Activated T-cell treated with anti-CD3 and anti-CD28 coated beads for 1 hour (primary cell): ENCODE data around the gene PRR3.
"Not testable (repeated sequence)": the region's sequence is repeated elsewhere in the genome, so short reads cannot be mapped to it uniquely, and the experiment has no call there.

ENCODE experiments used
- DNase-seq: peaks from one replicate; pipeline ENCODE4 v3.0.0-alpha.2; 2020; ENCODE audit warnings: low read depth

Gene PRR3

DNA sequence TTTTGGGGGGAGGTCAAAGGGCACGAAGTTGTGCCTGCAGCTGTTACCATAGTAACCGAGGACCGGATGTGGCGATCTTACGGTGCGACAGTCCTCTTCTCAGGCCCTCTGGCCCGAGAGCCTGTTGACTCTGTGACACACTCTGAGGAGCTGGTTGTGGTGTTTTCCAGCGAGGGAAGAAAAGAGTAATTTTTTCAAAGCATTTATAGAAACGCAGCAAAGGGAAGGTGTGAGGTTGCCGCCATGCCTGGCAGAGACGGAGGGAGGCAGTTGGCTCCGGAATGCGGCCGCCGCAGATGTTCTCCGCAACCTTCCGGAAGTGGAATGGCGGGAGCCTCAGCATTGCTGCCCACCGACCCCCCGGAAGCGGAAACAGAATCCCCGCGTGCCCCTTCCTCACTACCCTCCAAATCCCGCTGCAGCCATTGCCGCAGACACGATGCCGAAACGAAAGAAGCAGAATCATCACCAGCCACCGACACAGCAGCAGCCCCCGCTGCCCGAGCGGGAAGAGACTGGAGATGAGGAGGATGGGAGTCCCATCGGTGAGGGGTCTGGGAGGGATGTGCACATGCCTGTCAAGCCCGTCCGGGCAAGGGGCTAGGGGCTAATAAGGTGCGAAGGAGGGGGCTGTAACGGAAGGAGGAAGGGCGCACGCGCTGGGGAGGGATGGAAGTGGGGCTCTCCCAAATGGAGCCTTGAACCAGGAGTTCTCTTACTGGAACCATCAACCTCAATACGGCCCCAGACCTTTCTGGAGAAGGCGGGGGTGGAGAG, at the start of gene PRR3:
PRR3 (plus strand) TSS at position 390 of the 777 bp plus-strand sequence; CDS start at position 440, 50 bp downstream.
- DNase-seq: peak; percentile 71

DNA sequence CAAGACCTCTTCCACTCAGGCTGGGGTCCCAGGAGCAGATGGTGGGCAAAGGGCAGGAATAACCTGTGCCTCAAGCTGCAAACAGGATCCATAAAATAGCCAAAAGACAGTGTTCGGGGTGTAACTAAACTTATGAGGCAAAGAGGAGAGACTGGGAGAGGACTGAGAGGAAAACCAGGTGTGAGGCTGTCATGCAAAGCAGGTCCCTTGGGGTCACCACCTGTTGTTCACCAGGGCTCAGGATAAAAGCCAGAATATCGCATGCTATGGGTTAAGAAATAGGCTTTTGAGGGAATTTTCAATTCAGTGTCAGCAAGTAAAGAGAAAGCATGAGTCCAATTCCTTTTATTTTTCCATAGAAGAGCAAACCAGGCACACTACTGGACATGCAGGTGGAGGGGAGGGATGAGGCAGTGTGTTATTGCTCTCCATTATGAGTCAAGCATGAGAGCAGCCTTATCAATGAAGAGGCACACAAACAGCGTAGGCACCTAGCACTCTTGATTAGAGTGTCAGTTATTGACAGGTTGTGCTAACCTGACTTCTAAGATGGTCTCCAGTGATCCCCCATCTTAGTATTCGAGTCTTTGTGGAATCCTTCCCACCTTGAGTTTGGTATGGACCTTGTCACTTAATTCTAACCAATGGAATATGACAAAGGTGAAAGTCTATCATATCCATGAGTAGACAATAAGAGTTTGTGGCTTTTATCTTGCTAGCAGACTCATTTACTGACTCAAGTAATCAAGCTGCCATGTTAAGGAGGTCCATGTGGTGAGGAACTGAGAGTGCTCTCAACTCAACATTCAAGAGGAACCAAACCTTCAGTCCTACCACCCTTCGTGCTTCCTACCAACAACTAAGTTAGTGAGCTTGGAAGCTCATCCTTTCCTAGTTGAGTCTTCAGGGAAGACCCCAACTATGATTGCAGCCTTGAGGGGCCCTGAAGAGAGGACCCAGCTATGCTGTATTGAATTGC, 49.0 kb upstream of the PRR3 start:
- DNase-seq: no peak

GRCh38 chr6:30508890-30509736, 48.0 kb upstream of the PRR3 start:
- no peak for DNase-seq

DNA sequence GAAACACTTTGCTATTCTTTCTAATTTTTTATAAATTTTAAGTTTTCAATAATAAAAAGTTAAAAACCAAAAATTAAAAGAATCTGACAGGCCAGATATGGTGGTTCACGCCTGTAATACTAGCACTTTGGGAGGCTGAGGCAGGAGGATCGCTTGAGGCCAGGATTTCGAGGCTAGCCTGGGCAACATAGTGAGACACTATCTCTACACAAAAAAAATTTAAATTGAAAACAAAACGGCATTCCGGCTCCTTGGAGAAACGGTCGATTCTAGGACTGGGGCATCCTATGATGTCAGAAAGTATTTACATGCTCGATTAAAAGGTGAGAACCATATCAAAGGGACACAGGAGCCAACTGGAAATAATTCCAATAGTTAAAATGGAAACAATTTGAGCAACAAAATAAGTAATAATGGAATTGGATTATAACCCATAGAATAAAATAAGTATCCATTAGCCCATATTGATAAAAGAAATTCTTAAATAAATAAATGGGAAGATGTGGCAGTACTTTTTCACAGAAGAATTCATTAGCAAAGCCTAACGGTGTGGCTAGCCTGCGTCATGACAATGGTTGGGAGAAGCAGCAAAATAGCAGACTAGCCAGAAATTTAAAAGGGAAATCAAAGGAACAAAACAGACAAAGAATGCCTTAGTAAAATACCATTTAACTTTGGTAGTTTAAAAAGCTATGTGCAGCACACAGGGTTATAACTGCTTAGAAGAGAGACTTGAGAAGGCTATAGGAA, 46.5 kb upstream of the PRR3 start:
- no peak for DNase-seq

DNA sequence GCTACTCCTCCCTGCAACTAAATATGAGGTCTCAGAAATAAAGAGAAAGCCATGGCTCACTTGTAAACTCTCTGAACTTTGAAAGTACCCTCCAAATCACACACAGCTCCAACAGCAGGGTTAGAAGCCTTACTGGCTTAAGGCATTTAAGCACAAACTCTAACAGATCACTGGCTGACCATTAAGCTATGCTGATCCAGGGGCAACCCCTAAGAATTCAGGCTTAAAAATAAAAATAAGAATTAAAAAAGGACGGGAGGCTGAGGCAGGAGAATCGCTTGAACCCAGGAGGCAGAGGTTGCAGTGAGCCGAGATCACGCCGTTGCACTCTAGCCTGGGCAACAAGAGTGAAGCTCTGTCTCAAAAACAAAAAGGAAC, 45.9 kb upstream of the PRR3 start:
- no peak for DNase-seq

GRCh38 chr6:30513451-30513850, 43.6 kb upstream of the PRR3 start:
- DNase-seq: no peak

- no peak for DNase-seq
Observed at GRCh38 chr6:30515106-30515505, 42.0 kb upstream of the PRR3 start.

GRCh38 chr6:30515944-30516753, 40.9 kb upstream of the PRR3 start:
- peak; percentile 76 for DNase-seq

DNA sequence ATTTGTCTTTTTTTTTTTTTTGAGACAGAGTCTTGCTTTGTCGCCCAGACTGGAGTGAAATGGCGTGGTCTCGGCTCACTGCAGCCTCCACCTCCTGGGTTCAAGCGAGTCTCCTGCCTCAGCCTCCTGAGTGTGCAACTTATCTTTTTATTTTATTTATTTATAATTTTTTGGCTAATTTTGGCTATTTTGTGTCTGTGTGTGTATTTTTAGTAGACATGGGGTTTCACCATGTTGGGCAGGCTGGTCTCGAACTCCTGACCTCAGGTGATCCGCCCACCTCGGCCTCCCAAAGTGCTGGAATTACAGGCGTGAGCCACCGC, 40.4 kb upstream of the PRR3 start:
- not testable (repeated sequence) for DNase-seq

GRCh38 chr6:30517767-30518504, 39.2 kb upstream of the PRR3 start:
- DNase-seq: not testable (repeated sequence)

- not testable (repeated sequence) for DNase-seq
Observed at GRCh38 chr6:30518505-30519145, 38.5 kb upstream of the PRR3 start.

DNA sequence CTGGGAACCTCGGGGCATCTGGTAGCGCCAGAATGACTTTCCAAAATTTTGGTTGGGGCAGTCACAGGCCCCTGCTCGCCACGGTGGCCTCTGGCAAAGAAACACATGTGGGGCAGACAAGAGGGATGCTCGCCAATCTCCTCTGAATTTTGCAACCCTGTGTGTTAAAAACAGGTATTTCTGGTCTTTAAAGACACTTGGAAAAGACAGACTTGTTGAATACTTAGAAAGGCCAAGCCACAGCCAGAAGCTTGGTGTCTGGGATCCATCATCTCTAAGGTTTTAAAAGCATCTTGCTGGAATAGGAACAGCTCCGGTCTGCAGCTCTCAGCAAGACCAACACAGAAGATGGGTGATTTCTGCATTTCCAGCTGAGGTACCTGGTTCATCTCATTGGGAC, 36.6 kb upstream of the PRR3 start:
- DNase-seq: no peak

DNA sequence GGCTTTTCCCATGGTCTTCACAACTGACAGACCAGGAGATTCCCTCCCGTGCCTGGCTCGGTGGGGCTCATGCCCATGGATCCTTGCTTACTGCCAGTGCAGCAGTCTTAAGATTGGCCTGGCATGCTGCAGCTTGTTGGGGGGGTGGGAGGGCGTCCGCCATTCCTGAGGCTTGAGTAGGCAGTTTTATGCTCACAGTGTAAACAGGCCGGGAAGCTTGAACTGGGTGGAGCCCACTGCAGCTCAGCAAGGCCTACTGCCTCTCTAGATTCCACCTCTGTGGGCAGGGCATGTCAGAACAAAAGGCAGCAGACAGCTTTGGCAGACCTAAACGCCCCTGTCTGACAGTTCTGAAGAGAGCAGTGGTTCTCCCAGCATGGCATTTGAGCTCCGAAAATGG, 36.0 kb upstream of the PRR3 start:
- DNase-seq: not testable (repeated sequence)

DNA sequence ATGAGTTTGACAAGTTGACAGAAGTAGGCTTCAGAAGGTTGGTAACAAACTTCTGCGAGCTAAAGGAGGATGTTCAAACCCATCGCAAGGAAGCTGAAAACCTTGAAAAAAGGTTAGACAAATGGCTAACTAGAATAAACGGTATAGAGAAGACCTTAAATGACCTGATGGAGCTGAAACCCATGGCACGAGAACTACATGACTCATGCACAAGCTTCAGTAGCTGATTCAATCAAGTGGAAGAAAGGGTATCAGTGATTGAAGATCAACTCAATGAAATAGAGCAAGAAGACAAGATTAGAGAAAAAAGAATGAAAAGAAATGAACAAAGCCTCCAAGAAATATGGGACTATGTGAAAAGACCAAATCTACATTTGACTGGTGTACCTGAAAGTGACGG, 35.1 kb upstream of the PRR3 start:
- not testable (repeated sequence) for DNase-seq

- not testable (repeated sequence) for DNase-seq
Observed at GRCh38 chr6:30526444-30526843, 30.7 kb upstream of the PRR3 start.

DNA sequence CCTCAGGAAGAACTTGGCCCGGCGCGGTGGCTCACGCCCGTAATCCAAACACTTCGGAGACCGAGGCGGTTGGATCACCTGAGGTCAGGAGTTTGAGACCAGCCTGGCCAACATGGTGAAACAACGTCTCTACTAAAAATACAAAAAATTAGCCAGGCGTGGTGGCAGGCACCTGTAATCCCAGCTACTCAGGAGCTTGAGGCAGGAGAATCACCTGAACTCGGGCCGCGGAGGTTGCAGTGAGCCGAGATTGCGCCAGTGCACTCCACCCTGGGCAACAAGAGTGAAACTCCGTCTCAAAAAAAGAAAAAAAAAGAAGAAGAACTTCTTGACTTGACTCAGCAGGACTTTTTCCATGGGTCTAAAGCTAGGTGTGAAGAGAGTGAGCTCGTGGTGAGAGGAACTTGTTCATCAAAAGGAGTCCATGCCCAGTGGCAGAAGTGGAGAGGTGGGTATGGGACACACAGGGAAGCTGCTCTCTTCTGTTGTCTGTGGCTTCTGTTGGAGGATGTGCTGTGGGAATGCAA, 27.7 kb upstream of the PRR3 start:
- DNase-seq: not testable (repeated sequence)

DNA sequence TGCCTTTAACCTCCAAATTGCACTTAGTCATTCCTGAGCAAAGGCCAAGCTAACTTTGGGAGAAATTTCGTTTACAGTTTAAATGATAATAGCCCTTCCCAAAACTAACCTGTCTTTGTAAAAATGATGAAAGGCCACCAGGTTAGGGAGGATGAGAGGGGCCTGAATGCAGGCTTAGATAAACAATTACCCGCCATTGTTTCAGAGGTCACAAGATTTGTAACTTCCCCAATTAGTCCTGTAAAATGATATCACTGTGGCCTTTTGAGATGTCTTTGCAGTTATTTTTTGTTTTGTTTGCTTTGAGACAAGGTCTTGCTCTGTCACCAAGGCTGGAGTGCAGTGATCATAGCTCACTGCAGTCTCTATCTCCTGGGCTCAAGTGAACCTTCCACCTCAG, 27.1 kb upstream of the PRR3 start:
- no peak for DNase-seq

GRCh38 chr6:30533460-30534294, 23.4 kb upstream of the PRR3 start:
- no peak for DNase-seq
